Measurements from ENCODE around the gene AANAT.
"Not testable (repeated sequence)": the region's sequence is repeated elsewhere in the genome, so short reads cannot be mapped to it uniquely, and the experiment has no call there.

Gene AANAT

GRCh38 chr17:76502341-76503211 is 35.2 kb downstream of the AANAT start:
- no peak for DNase-seq

GRCh38 chr17:76504117-76504516 is 36.7 kb downstream of the AANAT start:
- no peak for DNase-seq

GRCh38 chr17:76506408-76507345 is 39.3 kb downstream of the AANAT start:
- peak in 50 of 51 donors; percentile 32 to 90 (median 72) for DNase-seq

GRCh38 chr17:76508472-76509063 is 41.2 kb downstream of the AANAT start:
- DNase-seq = not testable (repeated sequence)

GRCh38 chr17:76510831-76511244 is 43.4 kb downstream of the AANAT start:
- DNase-seq = no peak

- no peak for DNase-seq
These were observed 44.4 kb downstream of the AANAT start for GRCh38 chr17:76511668-76512365.

GRCh38 chr17:76512366-76513305 is 45.2 kb downstream of the AANAT start:
- no peak for DNase-seq

- DNase-seq = no peak
These were observed 45.9 kb downstream of the AANAT start for GRCh38 chr17:76513306-76513692.

GRCh38 chr17:76514355-76514754 is 47.0 kb downstream of the AANAT start:
- DNase-seq = not testable (repeated sequence)

- DNase-seq = peak in 8 of 51 donors; percentile 20 to 73 (median 48)
These were observed 48.0 kb downstream of the AANAT start for GRCh38 chr17:76515274-76515949.

- no peak for DNase-seq
These were observed 50.2 kb downstream of the AANAT start for GRCh38 chr17:76517638-76518038.

- no peak for DNase-seq
These were observed 51.9 kb downstream of the AANAT start for GRCh38 chr17:76519048-76519966.

Data from hypothalamus (tissue), 51 donors.